ENCODE measurements around the gene SRRT.

- TF ChIP-seq CTCF (IDR thresholded peaks at IDR 0.05; ENCODE audit: extremely low read depth in 1 of 2, insufficient read depth in 1 of 2, low read depth in 1 of 2, low read length in 2 of 2) (no peak), POLR2A (IDR thresholded peaks at IDR 0.05; ENCODE audit: low read depth, low read length) (no peak)
- TF ChIP-seq, protein P1, sequence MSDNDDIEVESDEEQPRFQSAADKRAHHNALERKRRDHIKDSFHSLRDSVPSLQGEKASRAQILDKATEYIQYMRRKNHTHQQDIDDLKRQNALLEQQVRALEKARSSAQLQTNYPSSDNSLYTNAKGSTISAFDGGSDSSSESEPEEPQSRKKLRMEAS (IDR thresholded peaks at IDR 0.05; ENCODE audit: insufficient read depth, insufficient read length): no peak
Observed at GRCh38 chr7:100888291-100888987, 13.5 kb downstream of the SRRT start.
